HG03457 (cell line): ENCODE results near the gene OR56A5.

ENCODE experiments used
- ATAC-seq: cut with Tn5 transposase; IDR thresholded peaks from one replicate; pipeline ENCODE4 v1.9.1; 2021; ENCODE audit warnings: moderate number of reproducible peaks; ENCODE audit not compliant: unreplicated experiment

OR56A5 gene

GRCh38 chr11:5937868-5938602, 30.3 kb downstream of the OR56A5 start:
- no peak for ATAC-seq

DNA sequence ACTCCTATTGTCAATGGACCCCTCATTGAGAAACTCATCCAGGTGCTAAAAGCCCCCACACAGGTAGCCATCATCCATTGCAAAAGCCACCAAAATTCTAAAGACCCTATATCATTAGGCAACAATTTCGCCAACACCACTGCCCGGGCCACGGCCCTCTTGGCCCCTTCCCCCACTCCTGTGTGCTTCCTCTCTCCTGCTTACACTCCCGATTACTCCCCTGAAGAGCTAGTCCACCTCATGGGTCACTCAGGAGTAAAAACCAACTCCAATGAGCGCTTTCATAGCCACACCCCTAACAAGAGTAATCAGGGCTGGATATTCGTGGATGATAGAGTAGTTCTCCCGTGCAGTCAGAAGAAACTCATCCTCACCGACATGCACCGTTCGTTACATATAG, 35.2 kb downstream of the OR56A5 start:
- ATAC-seq = no peak

DNA sequence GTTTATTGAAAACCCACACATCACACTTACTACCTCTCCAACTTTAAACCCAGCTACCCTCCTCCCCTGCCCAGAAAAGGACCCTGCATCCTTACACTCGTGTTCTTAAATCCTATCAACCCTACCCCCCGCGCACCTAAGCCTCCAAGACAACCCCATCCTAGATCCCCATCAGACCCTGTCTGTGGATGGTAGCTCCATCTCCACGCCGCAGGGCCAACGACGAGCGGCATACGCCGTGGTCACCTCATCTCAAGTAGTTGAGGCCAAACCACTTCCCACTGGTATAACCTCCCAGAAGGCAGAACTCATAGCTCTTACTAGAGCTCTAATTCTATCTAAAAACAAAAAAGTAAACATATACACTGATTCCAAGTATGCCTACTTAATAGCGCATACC, 35.6 kb downstream of the OR56A5 start:
- ATAC-seq = no peak

DNA sequence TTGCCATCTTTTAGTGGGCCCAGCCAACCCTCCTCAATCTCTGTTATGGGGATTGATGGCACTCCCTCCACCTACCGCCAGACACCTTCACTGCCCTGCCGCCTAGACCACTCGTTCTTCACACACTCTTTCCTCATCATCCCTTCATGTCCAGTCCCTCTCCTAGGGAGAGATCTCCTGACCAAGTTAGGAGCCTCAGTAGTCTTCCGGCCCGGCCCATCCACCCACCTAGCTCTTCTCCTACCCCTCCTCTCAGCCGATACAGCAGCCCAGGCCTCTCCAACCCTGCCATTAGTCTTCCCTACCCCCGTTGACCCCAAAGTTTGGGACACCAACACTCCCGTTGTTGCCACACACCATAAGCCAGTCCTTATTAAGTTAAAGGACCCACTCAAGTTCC, 37.2 kb downstream of the OR56A5 start:
- no peak for ATAC-seq

DNA sequence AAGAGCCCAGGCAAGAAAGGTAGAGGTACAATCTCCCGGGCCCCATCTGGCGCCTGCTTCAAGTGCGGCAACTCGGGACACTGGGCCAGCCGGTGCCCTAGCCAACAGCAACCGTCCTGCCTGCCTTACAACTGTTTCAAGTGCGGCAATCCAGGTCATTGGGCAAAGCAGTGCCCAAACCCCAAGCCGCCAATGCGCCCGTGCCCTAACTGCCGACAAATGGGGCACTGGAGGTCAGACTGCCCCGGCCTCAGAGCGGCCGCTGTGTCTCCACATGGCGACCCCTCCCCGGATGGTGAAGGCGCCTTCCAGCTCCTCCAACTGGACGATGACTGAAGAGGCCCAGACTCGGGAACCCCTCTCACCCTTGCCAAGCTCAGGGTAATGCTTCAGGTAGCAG, 37.7 kb downstream of the OR56A5 start:
- ATAC-seq = no peak

- no peak for ATAC-seq
These were observed 38.5 kb downstream of the OR56A5 start for GRCh38 chr11:5929571-5930368.

DNA sequence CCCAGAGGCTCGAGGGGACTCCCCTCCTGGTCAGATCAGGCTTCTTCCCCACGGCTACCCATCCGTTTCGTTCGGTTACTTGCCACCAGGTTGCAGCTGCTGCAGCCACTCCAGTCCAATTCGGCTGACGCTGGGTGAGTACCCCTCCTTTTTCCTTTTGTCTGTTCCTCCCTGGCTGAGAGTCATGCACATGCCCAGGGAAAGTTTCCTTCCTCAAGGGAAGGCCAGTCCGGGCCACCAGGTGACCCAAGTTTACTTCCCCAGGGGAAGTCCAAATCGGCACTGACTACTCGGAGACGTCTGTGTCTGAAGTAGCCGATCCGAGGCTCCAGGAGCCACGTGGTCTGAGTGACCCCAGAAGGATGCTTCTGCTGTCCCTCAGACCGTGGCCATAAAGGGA, 39.5 kb downstream of the OR56A5 start:
- ATAC-seq = no peak

GRCh38 chr11:5928271-5928670, 40.0 kb downstream of the OR56A5 start:
- ATAC-seq = no peak

GRCh38 chr11:5923794-5924193, 44.5 kb downstream of the OR56A5 start:
- ATAC-seq = no peak

- peak; percentile 37 for ATAC-seq
These were observed 44.9 kb downstream of the OR56A5 start for GRCh38 chr11:5923427-5923776.

GRCh38 chr11:5922749-5923426, 45.4 kb downstream of the OR56A5 start:
- ATAC-seq = peak; percentile 86
